Measurements from ENCODE around the gene AQP2.
A peak's percentile ranks its signal among the peaks of the same experiment; 100 is the strongest.

Gene AQP2

DNA sequence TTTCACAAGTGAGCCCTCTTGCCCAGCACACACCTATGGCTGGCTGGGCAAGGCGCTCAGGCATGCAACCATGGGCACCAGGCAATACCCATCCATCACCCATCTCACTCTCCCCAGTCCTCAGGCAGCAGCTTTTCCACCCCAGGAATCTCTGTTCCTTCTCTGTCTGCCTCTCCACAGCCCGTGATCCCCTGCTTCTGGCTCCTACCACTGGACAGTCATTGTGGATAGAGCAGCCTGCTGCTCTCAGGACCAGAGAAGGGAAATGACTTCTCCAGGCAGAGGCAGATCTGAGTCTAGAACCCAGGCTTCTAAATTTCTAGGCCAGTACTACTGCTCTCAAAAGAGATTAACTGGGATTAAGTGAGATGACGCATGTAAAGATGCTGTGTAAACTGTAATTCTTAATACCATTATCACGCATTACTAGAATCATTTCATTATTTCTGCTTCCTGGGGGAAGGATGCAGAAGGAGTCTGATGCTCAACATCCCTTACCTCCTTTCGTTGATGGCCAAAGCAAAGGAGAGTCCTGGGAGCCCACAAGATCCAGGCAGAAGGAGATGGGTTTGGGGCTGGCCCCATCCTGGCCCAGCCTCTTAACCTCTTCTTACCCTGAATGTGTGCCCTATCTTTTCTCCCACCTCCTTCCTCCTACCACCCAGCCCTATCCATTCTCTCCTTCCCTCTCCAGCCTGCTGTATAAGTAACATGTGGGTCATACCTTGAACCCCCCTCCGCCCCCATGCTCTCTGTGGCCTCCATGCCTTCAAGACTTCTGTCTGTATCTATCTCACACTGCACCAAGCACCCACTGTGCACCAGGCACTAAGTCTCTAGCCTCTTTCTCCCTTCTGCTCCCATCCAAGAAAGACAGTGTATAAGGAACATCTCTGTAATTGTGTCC lies 6.4 kb downstream of the AQP2 start:
- DNase-seq, result no peak

DNA sequence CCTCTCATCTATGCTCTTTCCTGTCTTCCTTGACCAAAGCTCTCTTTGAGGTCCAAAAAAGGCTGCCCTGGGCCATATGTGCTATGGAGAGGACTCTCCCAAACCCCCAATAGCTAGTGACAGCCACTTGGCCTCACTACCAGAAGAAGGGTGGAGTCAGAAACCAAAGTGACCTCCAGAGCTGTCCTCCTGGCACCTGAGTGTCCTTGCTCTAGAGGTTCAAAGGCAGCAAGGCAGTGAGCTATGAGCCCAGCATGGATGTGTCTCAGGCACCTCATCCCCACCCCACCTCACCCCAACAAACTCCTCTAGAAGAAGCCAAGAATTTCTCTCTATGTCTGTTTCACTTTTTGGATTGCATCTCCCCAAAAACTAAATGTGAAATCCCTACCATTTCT lies 7.0 kb downstream of the AQP2 start:
- DNase-seq, result no peak

DNA sequence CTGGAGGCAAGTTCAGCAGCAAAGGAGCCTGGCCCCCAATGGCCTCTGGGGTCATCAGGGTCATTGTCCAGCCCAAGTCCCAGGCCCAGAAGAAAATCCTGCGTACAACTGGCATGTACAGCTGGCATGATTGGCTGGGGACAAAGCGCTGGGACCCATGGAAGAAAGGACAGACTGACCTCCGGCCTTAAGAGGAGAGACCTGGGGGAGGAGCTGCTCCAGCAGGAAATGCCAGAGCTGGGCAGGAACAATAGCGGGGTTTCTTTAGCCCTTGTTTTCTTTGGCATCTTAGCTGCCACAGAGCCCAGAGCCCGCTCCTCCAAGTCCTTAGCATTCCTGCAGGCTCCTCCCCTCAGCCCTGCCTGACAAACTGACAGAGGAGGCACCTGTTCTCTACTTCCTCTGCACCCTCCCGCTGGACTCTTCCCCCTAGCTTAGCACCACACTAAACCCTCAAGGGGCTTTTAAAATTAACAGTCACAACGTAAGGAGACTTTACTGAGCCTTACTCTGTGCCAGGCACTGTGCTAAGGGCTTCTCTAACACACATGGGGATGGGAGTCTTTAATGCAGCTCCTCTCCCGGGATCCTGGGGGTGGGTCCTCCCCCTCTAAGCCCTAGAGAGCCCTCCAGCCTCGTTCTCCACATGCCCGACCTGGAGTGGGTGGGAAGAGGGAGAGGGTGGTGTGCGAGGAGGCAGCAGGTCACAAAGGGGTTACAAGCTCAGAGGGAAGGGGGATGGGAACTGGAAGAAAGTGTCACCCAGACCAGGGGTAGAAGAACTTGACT lies 9.3 kb downstream of the AQP2 start:
- DNase-seq, result no peak

DNA sequence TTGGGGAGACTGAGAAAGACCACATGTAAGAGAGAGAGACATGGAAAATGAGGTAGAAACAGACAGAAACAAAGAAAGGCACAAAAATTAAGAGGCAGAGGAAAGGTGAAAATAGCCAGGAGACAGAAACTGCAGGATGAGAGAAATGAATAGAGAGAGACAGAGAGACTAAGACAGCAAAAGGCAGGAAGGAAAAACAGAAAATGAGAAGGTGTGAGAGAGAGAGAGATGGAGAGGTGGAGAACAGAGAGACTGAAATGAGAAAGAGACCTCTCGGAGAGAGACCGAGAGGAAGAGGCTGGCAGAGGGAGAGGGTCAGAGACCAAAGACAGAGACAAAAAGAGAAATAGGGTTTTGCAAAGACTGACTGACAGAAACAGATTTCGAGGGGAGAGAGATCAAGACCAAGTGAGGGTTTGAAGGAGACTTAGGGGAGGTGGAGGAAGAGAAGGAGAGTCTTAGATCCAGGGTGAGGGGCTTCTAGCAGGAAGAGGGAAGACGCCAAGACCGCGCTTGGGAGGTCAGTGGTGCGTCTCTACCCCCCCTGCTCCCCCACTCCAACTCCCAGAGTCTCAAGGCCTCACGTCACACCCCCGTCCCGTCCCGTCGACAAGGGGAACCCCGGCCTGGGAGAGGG lies 10.1 kb downstream of the AQP2 start:
- no peak for DNase-seq

GRCh38 chr12:49961111-49961922 lies 10.8 kb downstream of the AQP2 start, which contains the start of gene AQP5:
TSS of gene AQP5 (plus strand) at chr12:49961872. CDS start at chr12:49962018, 146 bp downstream.
- DNase-seq, result peak in 2 of 3 donors; percentile 39 to 46

- DNase-seq, result no peak
These were observed 11.6 kb downstream of the AQP2 start for GRCh38 chr12:49961993-49962764.

GRCh38 chr12:49962861-49963765 lies 12.6 kb downstream of the AQP2 start:
- DNase-seq, result no peak

DNA sequence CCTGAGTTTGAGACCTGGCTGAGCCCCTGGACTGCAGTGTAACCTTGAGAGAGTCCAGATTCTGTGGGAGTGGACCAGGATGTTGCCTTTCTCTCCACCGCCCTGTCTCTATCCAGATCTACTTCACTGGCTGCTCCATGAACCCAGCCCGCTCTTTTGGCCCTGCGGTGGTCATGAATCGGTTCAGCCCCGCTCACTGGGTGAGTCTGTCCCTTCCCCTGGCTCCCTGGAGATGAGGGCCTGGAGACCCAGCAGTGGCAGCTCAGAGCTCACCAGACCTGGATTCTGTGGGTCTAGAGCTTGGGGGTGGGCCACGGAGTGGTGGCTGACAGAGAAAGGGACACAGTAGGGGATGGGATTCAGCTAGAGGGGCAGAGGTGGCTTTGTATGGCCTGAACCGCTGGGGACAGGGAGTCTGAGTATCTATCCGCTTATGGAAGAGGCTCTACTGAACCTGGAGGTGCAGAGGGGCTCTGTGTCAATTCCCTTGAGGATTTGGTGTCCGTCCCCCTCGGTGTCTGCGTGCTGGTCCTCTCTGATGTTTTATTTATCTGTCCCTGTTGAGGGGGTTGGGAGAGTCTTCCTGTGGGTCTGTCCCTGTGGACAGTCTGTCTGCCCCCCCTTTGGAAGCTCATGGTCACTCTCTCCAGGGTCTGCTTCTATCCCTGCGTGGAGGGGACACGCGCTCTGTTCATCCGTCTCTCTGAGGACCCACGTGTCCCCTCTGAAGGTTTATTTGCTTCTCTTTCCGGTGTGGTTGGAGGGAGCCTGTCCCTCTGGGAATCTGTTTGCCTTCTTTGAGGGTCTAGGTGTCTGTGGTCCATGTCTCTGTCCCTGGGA lies 13.7 kb downstream of the AQP2 start:
- no peak for DNase-seq

DNA sequence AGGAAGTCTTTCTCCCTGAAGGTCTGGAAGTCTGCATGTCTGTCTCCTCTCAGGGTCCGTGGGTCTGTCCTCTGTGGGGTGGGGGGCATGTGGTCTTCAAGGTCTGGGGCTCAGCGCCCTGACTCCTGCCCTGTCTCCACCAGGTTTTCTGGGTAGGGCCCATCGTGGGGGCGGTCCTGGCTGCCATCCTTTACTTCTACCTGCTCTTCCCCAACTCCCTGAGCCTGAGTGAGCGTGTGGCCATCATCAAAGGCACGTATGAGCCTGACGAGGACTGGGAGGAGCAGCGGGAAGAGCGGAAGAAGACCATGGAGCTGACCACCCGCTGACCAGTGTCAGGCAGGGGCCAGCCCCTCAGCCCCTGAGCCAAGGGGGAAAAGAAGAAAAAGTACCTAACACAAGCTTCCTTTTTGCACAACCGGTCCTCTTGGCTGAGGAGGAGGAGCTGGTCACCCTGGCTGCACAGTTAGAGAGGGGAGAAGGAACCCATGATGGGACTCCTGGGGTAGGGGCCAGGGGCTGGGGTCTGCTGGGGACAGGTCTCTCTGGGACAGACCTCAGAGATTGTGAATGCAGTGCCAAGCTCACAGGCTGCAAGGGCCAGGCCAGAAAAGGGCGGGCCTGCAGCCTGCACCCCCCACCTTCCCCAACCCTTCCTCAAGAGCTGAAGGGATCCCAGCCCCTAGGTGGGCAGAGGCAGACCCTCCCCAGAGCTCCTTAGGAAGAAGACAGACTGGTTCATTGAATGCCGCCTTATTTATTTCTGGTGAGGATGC lies 14.5 kb downstream of the AQP2 start:
- DNase-seq, result no peak

DNA sequence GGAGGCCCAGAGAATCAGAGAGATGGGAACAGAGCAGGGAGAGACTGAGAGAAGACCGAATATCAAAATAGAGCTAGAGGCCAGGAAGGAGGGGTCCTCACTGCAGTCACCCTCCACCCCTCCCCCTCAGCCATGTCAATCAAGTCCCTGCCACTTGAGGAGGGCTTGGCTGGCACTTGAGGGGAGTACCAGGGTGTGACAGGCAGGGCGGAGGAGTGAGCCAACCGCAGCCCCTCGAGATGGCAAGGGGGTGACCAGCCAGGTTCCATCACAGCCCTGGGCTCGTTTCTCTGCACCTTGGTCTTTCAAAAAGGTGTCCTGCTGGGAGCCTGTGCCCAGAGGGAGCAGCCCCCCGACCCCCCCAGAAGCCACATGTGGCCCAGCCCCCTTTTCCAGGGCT lies 15.3 kb downstream of the AQP2 start:
- no peak for DNase-seq

DNA sequence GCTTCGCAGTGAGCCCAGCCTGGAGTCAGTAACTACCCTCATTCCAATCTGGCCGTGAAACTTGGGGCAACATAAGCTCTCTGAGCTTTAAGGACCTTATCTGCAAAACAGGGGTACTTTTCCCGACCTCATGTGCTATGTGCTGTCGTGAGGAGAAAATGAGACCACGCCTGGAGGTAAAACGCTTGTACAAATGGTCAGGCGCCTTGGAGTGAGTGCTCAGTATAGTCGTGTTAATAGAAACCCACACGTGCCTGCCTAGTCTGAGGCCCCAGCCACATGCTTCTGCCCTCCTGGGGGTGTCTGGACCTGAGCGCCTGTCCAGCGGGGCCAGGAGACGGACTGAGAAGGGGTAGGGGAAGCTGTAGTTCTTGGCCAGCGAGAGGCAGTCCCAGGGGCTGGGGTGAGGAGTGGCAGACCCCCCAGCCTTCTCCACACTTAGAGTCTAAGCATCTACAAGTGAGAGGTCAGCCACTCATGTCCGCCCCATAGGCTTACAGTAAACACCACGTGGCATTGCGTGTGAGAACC lies 16.0 kb downstream of the AQP2 start:
- DNase-seq, result no peak

DNA sequence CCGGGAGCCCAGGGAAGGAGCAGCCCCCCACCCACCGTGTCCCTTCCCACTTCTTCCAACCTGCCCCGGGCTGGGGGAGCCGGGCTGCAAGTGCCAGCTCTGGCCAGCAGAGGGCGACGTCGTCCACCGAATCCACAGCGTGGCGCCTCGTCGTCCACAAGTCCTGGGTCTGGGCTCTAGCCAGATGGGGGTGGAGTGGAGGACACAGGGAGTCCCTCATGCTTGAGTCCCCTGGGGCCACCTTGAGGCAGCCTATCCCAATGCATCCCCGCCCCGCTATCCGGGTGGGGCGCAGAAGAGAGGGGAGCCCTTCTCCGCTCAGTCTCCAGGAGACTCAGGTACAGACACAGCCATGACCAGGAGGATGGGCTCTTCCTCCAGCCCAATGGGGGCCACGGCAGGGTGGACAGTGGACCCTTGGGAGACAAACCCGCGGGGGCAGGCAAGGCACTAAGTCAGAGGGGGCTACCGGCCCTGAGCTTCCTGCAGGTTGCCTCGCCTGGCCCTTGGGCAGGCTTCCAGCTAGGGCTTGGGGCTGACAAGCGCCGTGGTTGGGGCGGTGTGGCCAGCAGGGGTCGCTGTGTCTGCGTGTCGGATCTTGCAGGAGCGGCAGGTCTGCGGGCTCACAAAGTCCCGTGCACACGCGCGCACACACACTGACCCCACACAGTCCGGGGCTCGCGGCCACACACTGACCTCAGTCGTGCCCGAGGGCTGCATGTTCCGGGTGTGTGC lies 16.7 kb downstream of the AQP2 start:
- DNase-seq, result peak; percentile 88 to 95 (median 93)

- no peak for DNase-seq
These were observed 17.3 kb downstream of the AQP2 start for GRCh38 chr12:49967777-49968250.

GRCh38 chr12:49968471-49968870 lies 17.9 kb downstream of the AQP2 start:
- no peak for DNase-seq

- peak; percentile 45 to 66 (median 53) for DNase-seq
These were observed 18.5 kb downstream of the AQP2 start for GRCh38 chr12:49969027-49969426.

DNA sequence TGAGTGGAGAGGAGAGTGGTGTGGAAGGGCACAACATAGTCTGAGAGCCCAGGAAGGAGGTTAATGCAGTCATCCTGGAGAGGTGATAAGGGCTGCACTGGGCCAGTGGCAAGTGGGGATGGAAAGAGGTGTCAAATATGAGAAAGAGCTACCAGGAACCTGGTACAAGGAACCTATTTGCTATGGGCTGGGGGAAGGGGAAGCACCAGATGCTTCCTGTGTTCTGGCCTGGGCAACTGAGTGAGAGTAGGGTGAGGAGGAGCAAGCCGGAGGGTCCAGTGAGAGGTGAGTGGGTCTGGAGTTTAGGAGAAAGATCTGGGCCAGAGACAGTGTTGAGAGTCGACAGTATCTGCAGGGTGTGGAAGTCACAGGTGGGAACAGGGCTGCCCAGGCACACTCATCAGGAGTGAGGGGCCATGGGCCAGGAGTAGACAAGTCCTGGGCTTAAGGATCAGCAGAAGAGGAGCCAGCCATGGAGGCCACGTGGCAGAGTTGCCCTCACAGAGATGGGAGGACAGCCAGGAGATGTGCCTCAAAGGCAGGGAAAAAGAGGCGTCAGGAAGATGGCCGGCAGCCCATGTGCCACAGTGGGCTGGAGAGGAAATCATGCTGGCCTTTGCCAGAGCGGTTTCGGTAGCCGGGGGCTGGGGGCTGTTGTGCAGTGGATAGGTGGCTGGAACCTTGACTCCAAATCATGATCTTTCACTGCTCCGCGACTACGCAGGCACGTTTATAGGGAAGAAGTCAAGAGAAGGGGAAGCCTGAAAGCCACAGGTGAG lies 19.3 kb downstream of the AQP2 start:
- no peak for DNase-seq

DNA sequence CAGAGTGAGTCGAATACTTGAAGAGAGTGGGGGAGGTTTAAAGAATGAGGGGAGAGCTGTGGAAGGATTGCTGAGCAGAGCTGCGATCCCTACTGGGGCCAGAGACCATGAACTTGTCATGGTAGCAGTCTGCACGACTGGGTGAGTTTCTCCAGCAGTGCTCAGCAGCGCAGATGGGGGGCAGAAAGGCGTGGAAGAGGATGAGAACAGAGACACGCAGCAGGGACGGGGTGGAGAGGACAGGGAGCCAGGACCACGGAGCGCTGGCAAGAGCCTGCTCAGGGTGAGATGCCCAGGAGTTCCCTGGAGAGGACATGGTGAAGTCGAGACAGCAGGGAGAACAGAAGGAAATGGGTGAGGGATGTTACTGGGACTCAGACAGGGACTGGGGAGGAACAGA lies 20.1 kb downstream of the AQP2 start:
- no peak for DNase-seq
